A549 (cell line): ENCODE results near the gene GATA5. TPM values are rescaled to one million over a fixed set of nuclear protein-coding genes. Genes with fewer than 3 reads are reported as not detected.

Experiments
- ATAC-seq, 2 experiments: fragments of 200-7000 bp in 1 of 2; fragments of >200 bp in 1 of 2; cut with Nextera tagmentation in 1 of 2; cut with Tn5 transposase in 1 of 2; 3 replicates each; pipeline versions ENCODE4 v1.8.0 to v1.9.1; 2018 to 2020; ENCODE audit warnings: mild to moderate bottlenecking in 1 of 2, moderate library complexity in 1 of 2
- CTCF ChIA-PET: fragments of 300-600 bp; sonication (Branson Sonifier 250); formaldehyde crosslinking; extraction: SDS; loops from one replicate; lab custom pipeline; 2021; ENCODE audit warnings: antibody characterized with exemption, inconsistent platforms; lab: Yijun Ruan, JAX
- POLR2A ChIA-PET: fragments of 350-600 bp; formaldehyde crosslinking; extraction: SDS; loops from one replicate; lab custom pipeline; 2021; ENCODE audit warnings: antibody characterized with exemption, inconsistent platforms; lab: Yijun Ruan, JAX
- DNase-seq, 2 experiments: peaks; one replicate each; pipeline versions ENCODE4 v3.0.0 to v3.0.0-alpha.2; 2011 to 2016; ENCODE audit warnings: low read depth in 1 of 2, low spot score in 1 of 2
- FAIRE-seq: peaks from 2 replicates; lab custom pipeline; 2011; peaks lifted over from hg19 to GRCh38; lab: Jason Lieb, UNC
- H3K27ac ChIP-seq, 2 experiments: fragments of >200 bp; sonication (Bioruptor Twin); formaldehyde crosslinking; 3 replicates each; pipeline ENCODE4 v1.5.1; 2016 to 2017
- H3K4me1 ChIP-seq: fragments of >200 bp; sonication (Bioruptor Twin); formaldehyde crosslinking; 3 replicates; pipeline ENCODE4 v1.6.1; 2016
- H3K4me2 ChIP-seq: fragments of >200 bp; sonication (Bioruptor Twin); formaldehyde crosslinking; 3 replicates; pipeline ENCODE4 v1.6.1; 2016
- H3K4me3 ChIP-seq: fragments of >200 bp; sonication (Bioruptor Twin); formaldehyde crosslinking; 3 replicates; pipeline ENCODE4 v1.5.1; 2016
- H3K9me3 ChIP-seq: fragments of >200 bp; sonication (Bioruptor Twin); formaldehyde crosslinking; 3 replicates; pipeline ENCODE4 v1.6.1; 2016
- CHD4 ChIP-seq: fragments of 200-600 bp; sonication (generic); IDR thresholded peaks from 2 replicates; pipeline ENCODE4 v1.6.1; 2016; ENCODE audit warnings: antibody characterized with exemption, mild to moderate bottlenecking, borderline replicate concordance
- ESRRA ChIP-seq: fragments of 150-350 bp; IDR thresholded peaks from 2 replicates; pipeline ENCODE4 v1.6.1; 2014; ENCODE audit warnings: mild to moderate bottlenecking, low read length, borderline replicate concordance
- FOSB ChIP-seq: fragments of 250-450 bp; sonication (Bioruptor Pico); IDR thresholded peaks from 2 replicates; pipeline ENCODE4 v1.5.0; 2020; ENCODE audit warnings: mild to moderate bottlenecking, moderate library complexity
- HOXA7 ChIP-seq: fragments of 250-450 bp; sonication (Bioruptor Pico); IDR thresholded peaks from 2 replicates; pipeline ENCODE4 v1.5.0; 2020; ENCODE audit warnings: mild to moderate bottlenecking, moderate library complexity
- JUN ChIP-seq, 2 experiments: fragments of >200 bp; sonication (Bioruptor Twin); formaldehyde crosslinking; IDR thresholded peaks; 2 replicates in 1 of 2; 3 replicates in 1 of 2; pipeline ENCODE4 v1.6.1; 2016 to 2017
- KDM1A ChIP-seq: fragments of 200-600 bp; sonication (generic); IDR thresholded peaks from 2 replicates; pipeline ENCODE4 v1.6.1; 2016; ENCODE audit warnings: low read depth, mild to moderate bottlenecking
- KDM5A ChIP-seq: fragments of 200-600 bp; sonication (generic); IDR thresholded peaks from 2 replicates; pipeline ENCODE4 v1.6.1; 2016; ENCODE audit warnings: antibody characterized with exemption, mild to moderate bottlenecking
- MAFK ChIP-seq: fragments of 450-650 bp; IDR thresholded peaks from 2 replicates; pipeline ENCODE4 v1.6.1; 2014; ENCODE audit not compliant: partially characterized antibody
- MYC ChIP-seq: IDR thresholded peaks from 2 replicates; pipeline ENCODE4 v1.6.1; 2012; ENCODE audit warnings: mild to moderate bottlenecking, inconsistent platforms, low read length, improper control_type of control experiment, borderline replicate concordance
- POLR2AphosphoS2 ChIP-seq: conservative IDR thresholded peaks from 2 replicates; pipeline ENCODE4 v1.6.1; 2012; ENCODE audit warnings: low read length, improper control_type of control experiment, inconsistent platforms
- SMC3 ChIP-seq: fragments of >200 bp; sonication (Bioruptor Twin); formaldehyde crosslinking; IDR thresholded peaks from 3 replicates; pipeline ENCODE4 v1.6.1; 2018; ENCODE audit warnings: inconsistent platforms
- TFCP2L1 ChIP-seq: fragments of 250-450 bp; sonication (Bioruptor Pico); IDR thresholded peaks from 2 replicates; pipeline ENCODE4 v1.5.0; 2021; ENCODE audit warnings: mild to moderate bottlenecking
- TP53 ChIP-seq: fragments of 250-450 bp; sonication (Bioruptor Pico); IDR thresholded peaks from 2 replicates; pipeline ENCODE4 v1.5.0; 2021; ENCODE audit warnings: mild to moderate bottlenecking, moderate library complexity
- ZNF302 ChIP-seq: fragments of 250-450 bp; sonication (Bioruptor Pico); IDR thresholded peaks from 2 replicates; pipeline ENCODE4 v1.9.0; 2021; ENCODE audit warnings: inconsistent platforms, mild to moderate bottlenecking, moderate library complexity
- WGBS: methylation state at CpG from one replicate; pipeline ENCODE4 v1.1.6; 2017; ENCODE audit errors: missing lambda C conversion rate; 5-methylcytosine and 5-hydroxymethylcytosine counted together
- polyA plus RNA-seq, 4 experiments: library from polyadenylated mRNA; depleted of rRNA in 3 of 4; stranded (reverse); fragments of >200 nt; fragmentation: RNase III in 1 of 4; extraction: RNeasy Plus Mini Kit Qiagen cat#74134 plus additional on column Dnase treatment in 1 of 4; gene quantifications; 2 replicates in 3 of 4; 3 replicates in 1 of 4; pipeline ENCODE4 v1.2.3, GENCODE V29; 2011 to 2017
- TF ChIP-seq, protein P1 (sequence below): fragments of 250-450 bp; sonication (Bioruptor Pico); IDR thresholded peaks from 2 replicates; pipeline ENCODE4 v1.5.0; 2021; ENCODE audit warnings: mild to moderate bottlenecking, moderate library complexity, borderline replicate concordance
- TF ChIP-seq, protein P2 (sequence below): IDR thresholded peaks from 2 replicates; pipeline ENCODE4 v1.6.1; 2012
- TF ChIP-seq, protein P3 (sequence below): fragments of >200 bp; sonication (Bioruptor Twin); formaldehyde crosslinking; IDR thresholded peaks from 3 replicates; pipeline ENCODE4 v1.6.1; 2016
- TF ChIP-seq, protein P4 (sequence below): fragments of 150-350 bp; IDR thresholded peaks from 2 replicates; pipeline ENCODE4 v1.6.1; 2014; ENCODE audit warnings: low read depth, mild to moderate bottlenecking, low read length
- TF ChIP-seq, protein P5 (sequence below): IDR thresholded peaks from 2 replicates; pipeline ENCODE4 v1.6.1; 2012
- TF ChIP-seq, protein P6 (sequence below): fragments of >200 bp; sonication (Bioruptor Twin); formaldehyde crosslinking; IDR thresholded peaks from 2 replicates; pipeline ENCODE4 v1.6.1; 2016
- TF ChIP-seq, protein P7 (sequence below): fragments of 200-600 bp; sonication (generic); IDR thresholded peaks from 2 replicates; pipeline ENCODE4 v1.6.1; 2016; ENCODE audit warnings: antibody characterized with exemption, mild to moderate bottlenecking, moderate library complexity

GATA5 gene
- polyA plus RNA-seq, 2 of the 4 experiments (the other 2 are of a cell fraction) = 0.21 to 0.72 TPM

DNA sequence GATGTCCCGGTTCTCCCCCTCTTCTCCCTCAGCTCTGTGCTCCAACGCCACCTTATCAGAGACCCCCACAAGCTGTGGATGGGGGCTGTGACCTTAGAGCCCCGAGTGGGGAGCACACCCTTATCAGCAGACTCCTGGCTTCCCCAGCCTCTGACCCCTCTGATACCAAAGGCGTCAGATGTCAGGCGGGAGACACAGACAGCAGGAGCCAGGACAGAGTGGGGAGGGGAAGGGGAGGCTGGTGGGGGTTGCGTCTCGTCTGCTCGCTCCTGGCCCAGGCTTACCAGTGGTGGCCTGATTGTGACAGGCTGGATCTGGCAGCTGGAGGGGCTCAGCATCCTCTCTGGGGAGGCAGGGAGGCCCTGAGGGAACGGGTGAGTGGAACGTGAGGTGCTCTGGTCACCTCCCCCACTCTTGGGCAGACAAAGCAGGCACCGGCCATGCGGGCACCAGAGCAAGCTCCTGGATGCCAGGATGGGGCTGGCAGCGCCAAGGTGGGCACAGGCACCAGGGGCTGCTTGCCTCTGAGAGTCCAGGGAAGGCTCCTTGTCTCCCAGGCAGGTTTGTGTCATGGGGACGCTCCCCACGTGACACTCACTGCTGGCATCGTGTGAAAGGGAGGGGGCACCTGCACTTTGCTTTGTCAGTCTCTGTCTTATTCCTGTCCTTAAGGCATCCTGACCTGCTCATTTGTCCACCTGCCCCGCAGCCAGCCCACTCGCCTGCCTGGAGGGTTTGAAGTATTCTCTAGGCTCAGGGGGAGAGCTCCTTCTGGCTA lies 27.8 kb upstream of the GATA5 start:
- no peak for DNase-seq
- FAIRE-seq = no peak
- Histone ChIP-seq H3K4me2 (no peak overlapping the region), H3K9me3 (no peaks in the 10 kb centered on the region), H3K27ac (no peak overlapping the region), H3K4me1 (peaks cover 7% of the 10 kb centered on the region; the same call in 1 of the 3 replicates), H3K4me3 (no peak overlapping the region)
- ChIA-PET CTCF (interaction anchor here (0.6 to 3.2 kb wide), 5 partner anchors 11 to 288 kb away, joined by 3 to 25 read pairs (median 4); no protein-coding TSS in a partner anchor), POLR2A (no interaction called here)
- WGBS = 26% methylated on average over 12 of the region's 18 CpGs
- ATAC-seq = no peak
- TF ChIP-seq JUN (IDR thresholded peaks at IDR 0.05) = no peak
- TF ChIP-seq, protein P1, sequence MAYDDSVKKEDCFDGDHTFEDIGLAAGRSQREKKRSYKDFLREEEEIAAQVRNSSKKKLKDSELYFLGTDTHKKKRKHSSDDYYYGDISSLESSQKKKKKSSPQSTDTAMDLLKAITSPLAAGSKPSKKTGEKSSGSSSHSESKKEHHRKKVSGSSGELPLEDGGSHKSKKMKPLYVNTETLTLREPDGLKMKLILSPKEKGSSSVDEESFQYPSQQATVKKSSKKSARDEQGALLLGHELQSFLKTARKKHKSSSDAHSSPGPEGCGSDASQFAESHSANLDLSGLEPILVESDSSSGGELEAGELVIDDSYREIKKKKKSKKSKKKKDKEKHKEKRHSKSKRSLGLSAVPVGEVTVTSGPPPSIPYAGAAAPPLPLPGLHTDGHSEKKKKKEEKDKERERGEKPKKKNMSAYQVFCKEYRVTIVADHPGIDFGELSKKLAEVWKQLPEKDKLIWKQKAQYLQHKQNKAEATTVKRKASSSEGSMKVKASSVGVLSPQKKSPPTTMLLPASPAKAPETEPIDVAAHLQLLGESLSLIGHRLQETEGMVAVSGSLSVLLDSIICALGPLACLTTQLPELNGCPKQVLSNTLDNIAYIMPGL = no peak
- no peak for TF ChIP-seq MYC
- TF ChIP-seq, protein P2, sequence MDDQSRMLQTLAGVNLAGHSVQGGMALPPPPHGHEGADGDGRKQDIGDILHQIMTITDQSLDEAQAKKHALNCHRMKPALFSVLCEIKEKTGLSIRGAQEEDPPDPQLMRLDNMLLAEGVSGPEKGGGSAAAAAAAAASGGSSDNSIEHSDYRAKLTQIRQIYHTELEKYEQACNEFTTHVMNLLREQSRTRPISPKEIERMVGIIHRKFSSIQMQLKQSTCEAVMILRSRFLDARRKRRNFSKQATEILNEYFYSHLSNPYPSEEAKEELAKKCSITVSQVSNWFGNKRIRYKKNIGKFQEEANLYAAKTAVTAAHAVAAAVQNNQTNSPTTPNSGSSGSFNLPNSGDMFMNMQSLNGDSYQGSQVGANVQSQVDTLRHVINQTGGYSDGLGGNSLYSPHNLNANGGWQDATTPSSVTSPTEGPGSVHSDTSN = no peak
- TF ChIP-seq, protein P3, sequence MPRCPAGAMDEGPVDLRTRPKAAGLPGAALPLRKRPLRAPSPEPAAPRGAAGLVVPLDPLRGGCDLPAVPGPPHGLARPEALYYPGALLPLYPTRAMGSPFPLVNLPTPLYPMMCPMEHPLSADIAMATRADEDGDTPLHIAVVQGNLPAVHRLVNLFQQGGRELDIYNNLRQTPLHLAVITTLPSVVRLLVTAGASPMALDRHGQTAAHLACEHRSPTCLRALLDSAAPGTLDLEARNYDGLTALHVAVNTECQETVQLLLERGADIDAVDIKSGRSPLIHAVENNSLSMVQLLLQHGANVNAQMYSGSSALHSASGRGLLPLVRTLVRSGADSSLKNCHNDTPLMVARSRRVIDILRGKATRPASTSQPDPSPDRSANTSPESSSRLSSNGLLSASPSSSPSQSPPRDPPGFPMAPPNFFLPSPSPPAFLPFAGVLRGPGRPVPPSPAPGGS = no peak
- no peak for TF ChIP-seq TFCP2L1 (CRISPR knock-in tag)
- TF ChIP-seq HOXA7 = no peak

DNA sequence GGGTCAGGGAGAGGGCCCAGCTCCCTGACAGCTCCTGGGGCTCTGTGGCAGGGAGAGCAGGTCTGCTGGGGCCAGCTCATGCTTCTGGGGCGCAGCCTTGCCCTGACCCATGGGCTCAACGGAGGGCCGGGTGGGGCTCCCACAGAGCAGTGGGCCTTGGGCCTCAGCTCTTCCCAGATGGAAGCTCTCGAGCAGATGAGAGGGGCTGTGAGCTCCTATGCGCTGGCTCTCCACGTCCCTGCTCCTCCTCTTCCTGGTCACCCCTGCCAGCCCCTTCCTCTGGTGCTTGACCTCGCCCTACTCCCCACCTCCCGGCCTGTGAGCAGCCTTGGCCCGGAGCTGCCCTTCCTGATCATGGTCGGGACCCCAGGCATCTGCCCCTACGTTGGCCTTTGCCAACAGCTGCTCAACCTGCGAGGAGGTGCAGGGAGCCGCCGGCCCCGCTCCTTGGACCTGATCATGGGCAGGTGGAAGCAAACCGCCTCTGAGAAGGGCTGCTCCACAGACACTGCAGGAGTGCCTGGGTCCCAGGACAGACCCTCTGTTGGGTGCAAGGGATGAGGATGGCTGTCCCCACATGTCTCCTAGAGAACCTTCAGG lies 26.8 kb upstream of the GATA5 start:
- ChIA-PET CTCF (interaction anchor here (0.6 to 3.2 kb wide), 8 partner anchors 10 to 306 kb away, joined by 3 to 25 read pairs (median 6); no protein-coding TSS in a partner anchor), POLR2A (no interaction called here)
- Histone ChIP-seq H3K4me3 (no peak overlapping the region), H3K4me1 (peaks cover 7% of the 10 kb centered on the region; the same call in 1 of the 3 replicates), H3K9me3 (no peaks in the 10 kb centered on the region), H3K4me2 (no peak overlapping the region), H3K27ac (no peak overlapping the region)
- no peak for FAIRE-seq
- no peak for ATAC-seq
- TF ChIP-seq JUN (IDR thresholded peaks at IDR 0.05) = no peak
- TF ChIP-seq, protein P4, sequence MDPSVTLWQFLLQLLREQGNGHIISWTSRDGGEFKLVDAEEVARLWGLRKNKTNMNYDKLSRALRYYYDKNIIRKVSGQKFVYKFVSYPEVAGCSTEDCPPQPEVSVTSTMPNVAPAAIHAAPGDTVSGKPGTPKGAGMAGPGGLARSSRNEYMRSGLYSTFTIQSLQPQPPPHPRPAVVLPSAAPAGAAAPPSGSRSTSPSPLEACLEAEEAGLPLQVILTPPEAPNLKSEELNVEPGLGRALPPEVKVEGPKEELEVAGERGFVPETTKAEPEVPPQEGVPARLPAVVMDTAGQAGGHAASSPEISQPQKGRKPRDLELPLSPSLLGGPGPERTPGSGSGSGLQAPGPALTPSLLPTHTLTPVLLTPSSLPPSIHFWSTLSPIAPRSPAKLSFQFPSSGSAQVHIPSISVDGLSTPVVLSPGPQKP = no peak
- TF ChIP-seq KDM5A = no peak
- TF ChIP-seq, protein P5, sequence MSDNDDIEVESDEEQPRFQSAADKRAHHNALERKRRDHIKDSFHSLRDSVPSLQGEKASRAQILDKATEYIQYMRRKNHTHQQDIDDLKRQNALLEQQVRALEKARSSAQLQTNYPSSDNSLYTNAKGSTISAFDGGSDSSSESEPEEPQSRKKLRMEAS = no peak
- TF ChIP-seq MAFK = no peak
- TF ChIP-seq POLR2AphosphoS2 = no peak
- no peak for TF ChIP-seq ZNF302 (CRISPR knock-in tag)
- TF ChIP-seq ESRRA = no peak
- TF ChIP-seq CHD4 = no peak
- no peak for TF ChIP-seq KDM1A
- no peak for TF ChIP-seq TP53 (CRISPR knock-in tag)
- TF ChIP-seq FOSB (CRISPR knock-in tag) = no peak
- TF ChIP-seq, protein P6, sequence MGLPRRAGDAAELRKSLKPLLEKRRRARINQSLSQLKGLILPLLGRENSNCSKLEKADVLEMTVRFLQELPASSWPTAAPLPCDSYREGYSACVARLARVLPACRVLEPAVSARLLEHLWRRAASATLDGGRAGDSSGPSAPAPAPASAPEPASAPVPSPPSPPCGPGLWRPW = no peak
- TF ChIP-seq SMC3 = no peak
- TF ChIP-seq, protein P7, sequence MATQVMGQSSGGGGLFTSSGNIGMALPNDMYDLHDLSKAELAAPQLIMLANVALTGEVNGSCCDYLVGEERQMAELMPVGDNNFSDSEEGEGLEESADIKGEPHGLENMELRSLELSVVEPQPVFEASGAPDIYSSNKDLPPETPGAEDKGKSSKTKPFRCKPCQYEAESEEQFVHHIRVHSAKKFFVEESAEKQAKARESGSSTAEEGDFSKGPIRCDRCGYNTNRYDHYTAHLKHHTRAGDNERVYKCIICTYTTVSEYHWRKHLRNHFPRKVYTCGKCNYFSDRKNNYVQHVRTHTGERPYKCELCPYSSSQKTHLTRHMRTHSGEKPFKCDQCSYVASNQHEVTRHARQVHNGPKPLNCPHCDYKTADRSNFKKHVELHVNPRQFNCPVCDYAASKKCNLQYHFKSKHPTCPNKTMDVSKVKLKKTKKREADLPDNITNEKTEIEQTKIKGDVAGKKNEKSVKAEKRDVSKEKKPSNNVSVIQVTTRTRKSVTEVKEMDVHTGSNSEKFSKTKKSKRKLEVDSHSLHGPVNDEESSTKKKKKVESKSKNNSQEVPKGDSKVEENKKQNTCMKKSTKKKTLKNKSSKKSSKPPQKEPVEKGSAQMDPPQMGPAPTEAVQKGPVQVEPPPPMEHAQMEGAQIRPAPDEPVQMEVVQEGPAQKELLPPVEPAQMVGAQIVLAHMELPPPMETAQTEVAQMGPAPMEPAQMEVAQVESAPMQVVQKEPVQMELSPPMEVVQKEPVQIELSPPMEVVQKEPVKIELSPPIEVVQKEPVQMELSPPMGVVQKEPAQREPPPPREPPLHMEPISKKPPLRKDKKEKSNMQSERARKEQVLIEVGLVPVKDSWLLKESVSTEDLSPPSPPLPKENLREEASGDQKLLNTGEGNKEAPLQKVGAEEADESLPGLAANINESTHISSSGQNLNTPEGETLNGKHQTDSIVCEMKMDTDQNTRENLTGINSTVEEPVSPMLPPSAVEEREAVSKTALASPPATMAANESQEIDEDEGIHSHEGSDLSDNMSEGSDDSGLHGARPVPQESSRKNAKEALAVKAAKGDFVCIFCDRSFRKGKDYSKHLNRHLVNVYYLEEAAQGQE = no peak
- DNase-seq = no peak
- 71% methylated on average over 15 of the region's 16 CpGs for WGBS
